Retinal pigment epithelial cell (primary cell): Measurements from ENCODE around the gene TRIAP1.
A peak's percentile ranks its signal among the peaks of the same experiment; 100 is the strongest.
"Not testable (repeated sequence)": the region's sequence is repeated elsewhere in the genome, so short reads cannot be mapped to it uniquely, and the experiment has no call there.

Source experiments
- DNase-seq: peaks from one replicate; pipeline ENCODE4 v3.0.0-alpha.2; 2010; ENCODE audit warnings: low read depth
- H3K4me3 ChIP-seq: 2 replicates; pipeline ENCODE4 v1.5.1; 2011; ENCODE audit warnings: mild to moderate bottlenecking, low read length, control low read depth, moderate library complexity
- CTCF ChIP-seq: conservative IDR thresholded peaks from 2 replicates; pipeline ENCODE4 v1.5.1; 2011; ENCODE audit warnings: low read depth, low read length, control low read depth, inconsistent platforms

The TRIAP1 gene

GRCh38 chr12:120457133-120457532 lies 10.9 kb upstream of the TRIAP1 start:
- DNase-seq: no peak
- H3K4me3 ChIP-seq: no peak overlapping the region
- peak; percentile 52 for TF ChIP-seq CTCF

- TF ChIP-seq CTCF: no peak
- DNase-seq: no peak
- no peak overlapping the region for H3K4me3 ChIP-seq
Measured at GRCh38 chr12:120455302-120455701, 9.1 kb upstream of the TRIAP1 start.

- no peak for DNase-seq
- no peak overlapping the region for H3K4me3 ChIP-seq
- peak; percentile 73 for TF ChIP-seq CTCF
Measured at GRCh38 chr12:120453977-120454376, 7.8 kb upstream of the TRIAP1 start.

- no peak for DNase-seq
- no peak for TF ChIP-seq CTCF
- H3K4me3 ChIP-seq: no peak overlapping the region
Measured at GRCh38 chr12:120453060-120453750, 7.0 kb upstream of the TRIAP1 start.

- not testable (repeated sequence) for DNase-seq
Measured at GRCh38 chr12:120452524-120452923, 6.3 kb upstream of the TRIAP1 start.

GRCh38 chr12:120447992-120448391 lies 1.8 kb upstream of the TRIAP1 start:
- DNase-seq: no peak
- no peak overlapping the region for H3K4me3 ChIP-seq
- no peak for TF ChIP-seq CTCF

More at GRCh38 chr12:120452524-120452923, 6.3 kb upstream of the TRIAP1 start:
- H3K4me3 ChIP-seq: not testable (repeated sequence)

GRCh38 chr12:120446844-120447178 lies 627 bp upstream of the TRIAP1 start:
- peak overlapping the region; percentile 97 for H3K4me3 ChIP-seq
- DNase-seq: not testable (repeated sequence)

GRCh38 chr12:120444676-120445075 lies 1.5 kb downstream of the TRIAP1 start:
- H3K4me3 ChIP-seq: no peak overlapping the region
- DNase-seq: no peak
- TF ChIP-seq CTCF: no peak
